Endodermal cell (in vitro differentiated cells): ENCODE measurements around the gene RFC1. TPM values are rescaled to one million over a fixed set of nuclear protein-coding genes. Genes with fewer than 3 reads are reported as not detected.

Source experiments
- DNase-seq: peaks from one replicate; pipeline ENCODE4 v3.0.0-alpha.2; 2017
- H3K27ac ChIP-seq: 2 replicates; pipeline ENCODE4 v1.5.1; 2013; ENCODE audit warnings: mild to moderate bottlenecking, low read depth, low read length, moderate library complexity
- H3K27me3 ChIP-seq: 2 replicates; pipeline ENCODE4 v1.6.1; 2013; ENCODE audit warnings: mild to moderate bottlenecking, low read length, moderate library complexity; ENCODE audit not compliant: insufficient read depth, control insufficient read depth, poor library complexity, severe bottlenecking
- H3K36me3 ChIP-seq: 2 replicates; pipeline ENCODE4 v1.7.0; 2013; ENCODE audit warnings: mild to moderate bottlenecking, low read length, moderate library complexity; ENCODE audit not compliant: control insufficient read depth, insufficient read depth
- H3K4me1 ChIP-seq: one replicate; pipeline ENCODE4 v1.7.0; 2013; ENCODE audit warnings: low read length; ENCODE audit not compliant: control insufficient read depth, insufficient read depth
- H3K4me3 ChIP-seq: 2 replicates; pipeline ENCODE4 v1.5.1; 2013; ENCODE audit warnings: mild to moderate bottlenecking, low read length, moderate library complexity
- H3K9ac ChIP-seq: 2 replicates; pipeline ENCODE4 v1.6.1; 2013; ENCODE audit warnings: mild to moderate bottlenecking, low read length, moderate library complexity; ENCODE audit not compliant: poor library complexity, severe bottlenecking; ENCODE audit errors: extremely low read depth
- H3K9me3 ChIP-seq: 2 replicates; pipeline ENCODE4 v1.6.1; 2013; ENCODE audit warnings: mild to moderate bottlenecking, low read length, moderate library complexity; ENCODE audit not compliant: control insufficient read depth
- H3K27ac Mint-ChIP-seq: 2 replicates; pipeline ENCODE4 v1.8.0; 2020; ENCODE audit warnings: mixed read lengths
- H3K27me3 Mint-ChIP-seq: 2 replicates; pipeline ENCODE4 v1.8.0; 2021; ENCODE audit warnings: mild to moderate bottlenecking, mixed read lengths; ENCODE audit not compliant: insufficient read depth
- H3K36me3 Mint-ChIP-seq: 2 replicates; pipeline ENCODE4 v1.8.0; 2020; ENCODE audit warnings: low read depth, mixed read lengths
- H3K4me1 Mint-ChIP-seq: 2 replicates; pipeline ENCODE4 v1.8.0; 2020; ENCODE audit warnings: mixed read lengths
- H3K4me3 Mint-ChIP-seq: 2 replicates; pipeline ENCODE4 v1.8.0; 2020; ENCODE audit warnings: mild to moderate bottlenecking, moderate library complexity, mixed read lengths
- H3K9me3 Mint-ChIP-seq: 2 replicates; pipeline ENCODE4 v1.8.0; 2020; ENCODE audit warnings: mild to moderate bottlenecking, mixed read lengths
- CTCF ChIP-seq: fragments of 200-600 bp; sonication (generic); conservative IDR thresholded peaks from 2 replicates; pipeline ENCODE4 v1.5.0; 2021; ENCODE audit warnings: antibody characterized with exemption, mild to moderate bottlenecking
- WGBS, 2 experiments: methylation state at CpG; one replicate each; pipeline versions ENCODE4 v1.1.5 to v1.1.7; 2013; ENCODE audit warnings: missing lambda C conversion rate in 2 of 2, mixed read lengths in 1 of 2; ENCODE audit not compliant: insufficient coverage in 1 of 2, insufficient read length in 1 of 2; 5-methylcytosine and 5-hydroxymethylcytosine counted together
- total RNA-seq, 2 donors: library from RNA; stranded (reverse); fragmentation: NEBNext Ultra II Directional in 1 of 2; extraction: Animal tissue kit (Norgen Biotek cat#: 25700) in 1 of 2; gene quantifications; 2 replicates in 1 of 2; 3 replicates in 1 of 2; pipeline ENCODE4 v1.2.1, GENCODE V29; 2021

RFC1 gene
- total RNA-seq, 2 donors from 2014 or later: 56.4 to 57.0 TPM

DNA sequence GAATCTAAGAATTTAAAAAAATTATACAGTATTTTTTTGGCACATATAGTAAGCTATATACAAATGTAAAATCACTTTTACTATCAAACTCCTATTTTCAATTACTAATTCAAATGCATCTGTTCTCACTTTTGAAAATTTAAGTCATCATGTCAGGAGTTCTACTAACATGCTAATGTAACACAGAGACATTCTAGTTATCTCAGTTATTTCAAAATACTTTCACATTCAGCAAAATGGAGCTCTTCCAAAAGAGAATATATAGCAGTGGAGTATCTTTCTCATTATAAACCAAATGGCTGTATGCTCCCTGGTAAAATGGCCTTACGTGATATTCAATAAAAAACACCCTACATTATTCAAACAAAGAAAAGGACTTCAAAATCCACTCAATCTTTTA is 42.3 kb downstream of the RFC1 start:
- H3K4me3 ChIP-seq: no peak overlapping the region
- Mint-ChIP-seq H3K36me3 (peaks cover 52% of the 10 kb centered on the region), H3K27ac (peak overlapping the region; percentile 44), H3K27me3 (no peaks in the 10 kb centered on the region), H3K4me3 (no peak overlapping the region), H3K9me3 (no peaks in the 10 kb centered on the region), H3K4me1 (peaks cover 22% of the 10 kb centered on the region)
- no CpG with 5 or more reads among the region's 1 CpG for WGBS, 2 experiments
- H3K9ac ChIP-seq: no peak overlapping the region
- DNase-seq: no peak
- H3K27me3 ChIP-seq: no peaks in the 10 kb centered on the region
- peaks cover 59% of the 10 kb centered on the region for H3K36me3 ChIP-seq
- no peaks in the 10 kb centered on the region for H3K9me3 ChIP-seq
- peaks cover 5% of the 10 kb centered on the region for H3K4me1 ChIP-seq
- H3K27ac ChIP-seq: no peak overlapping the region
- no peak for TF ChIP-seq CTCF

GRCh38 chr4:39320381-39321115 is 45.6 kb downstream of the RFC1 start:
- Mint-ChIP-seq H3K27me3 (no peaks in the 10 kb centered on the region), H3K4me3 (no peak overlapping the region), H3K4me1 (peaks cover 14% of the 10 kb centered on the region), H3K9me3 (no peaks in the 10 kb centered on the region), H3K27ac (no peak overlapping the region), H3K36me3 (peaks cover 49% of the 10 kb centered on the region)
- no peaks in the 10 kb centered on the region for H3K27me3 ChIP-seq
- H3K4me1 ChIP-seq: peaks cover 2% of the 10 kb centered on the region
- H3K9me3 ChIP-seq: no peaks in the 10 kb centered on the region
- H3K9ac ChIP-seq: no peak overlapping the region
- DNase-seq: no peak
- no peak for TF ChIP-seq CTCF
- no peak overlapping the region for H3K4me3 ChIP-seq
- peaks cover 65% of the 10 kb centered on the region for H3K36me3 ChIP-seq
- H3K27ac ChIP-seq: no peak overlapping the region

DNA sequence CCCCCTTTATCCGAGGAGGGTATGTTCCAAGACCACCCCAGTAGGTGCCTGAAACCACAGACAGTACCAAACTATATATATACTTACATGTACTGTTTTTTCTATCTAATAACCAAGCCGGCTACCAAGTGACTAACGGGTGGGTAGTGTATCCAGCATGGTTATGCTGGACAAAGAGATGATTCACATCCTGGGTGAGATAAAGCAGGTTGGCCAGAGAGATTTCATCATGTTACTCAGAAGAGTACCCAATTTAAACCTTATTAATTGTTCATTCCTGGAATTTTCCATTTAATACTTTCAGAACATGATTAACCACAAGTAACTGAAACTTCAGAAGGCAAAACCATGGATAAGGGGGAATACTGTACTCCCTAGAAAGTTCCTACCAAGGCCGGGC is 46.5 kb downstream of the RFC1 start:
- 83 to 96% methylated on average over 1 to 4 of the region's 4 CpGs for WGBS, 2 experiments
- H3K4me3 ChIP-seq: no peak overlapping the region
- no peaks in the 10 kb centered on the region for H3K27me3 ChIP-seq
- Mint-ChIP-seq H3K36me3 (peaks cover 44% of the 10 kb centered on the region), H3K4me3 (no peak overlapping the region), H3K4me1 (peaks cover 9% of the 10 kb centered on the region), H3K9me3 (no peaks in the 10 kb centered on the region), H3K27ac (no peak overlapping the region), H3K27me3 (no peaks in the 10 kb centered on the region)
- DNase-seq: no peak
- H3K9ac ChIP-seq: no peak overlapping the region
- H3K36me3 ChIP-seq: peaks cover 60% of the 10 kb centered on the region
- H3K27ac ChIP-seq: no peak overlapping the region
- TF ChIP-seq CTCF: no peak
- no peaks in the 10 kb centered on the region for H3K9me3 ChIP-seq
- H3K4me1 ChIP-seq: peaks cover 2% of the 10 kb centered on the region
